NB4 (cell line): Measurements from ENCODE around the gene ACER2.

ENCODE experiments used
- DNase-seq: peaks from one replicate; pipeline ENCODE4 v3.0.0; 2010; ENCODE audit warnings: low read depth
- H3K4me3 ChIP-seq: one replicate; pipeline ENCODE4 v1.5.1; 2011; ENCODE audit warnings: mild to moderate bottlenecking, low read depth, low read length, moderate library complexity
- CTCF ChIP-seq: IDR thresholded peaks from one replicate; pipeline ENCODE4 v1.5.1; 2012; ENCODE audit warnings: low read depth, low read length
- MAX ChIP-seq: IDR thresholded peaks from 2 replicates; pipeline ENCODE4 v1.6.1; 2011; ENCODE audit warnings: low read depth, low read length
- MYC ChIP-seq: IDR thresholded peaks from 2 replicates; pipeline ENCODE4 v1.6.1; 2011; ENCODE audit warnings: low read depth, low read length
- POLR2A ChIP-seq: IDR thresholded peaks from 2 replicates; pipeline ENCODE4 v1.6.1; 2011; ENCODE audit warnings: mild to moderate bottlenecking; ENCODE audit not compliant: insufficient read length; ENCODE audit errors: extremely low read depth

ACER2 gene

GRCh38 chr9:19481121-19481870 lies 72.5 kb downstream of the ACER2 start:
- no peak for DNase-seq
- H3K4me3 ChIP-seq, result no peak overlapping the region
- TF ChIP-seq MYC, result no peak
- no peak for TF ChIP-seq CTCF
- no peak for TF ChIP-seq MAX
- no peak for TF ChIP-seq POLR2A

GRCh38 chr9:19481971-19482404 lies 73.2 kb downstream of the ACER2 start:
- TF ChIP-seq MAX, result no peak
- H3K4me3 ChIP-seq, result no peak overlapping the region
- DNase-seq, result no peak

- no peak overlapping the region for H3K4me3 ChIP-seq
- TF ChIP-seq CTCF (no peak), MAX (no peak), POLR2A (no peak), MYC (no peak)
- DNase-seq, result no peak
Measured at GRCh38 chr9:19484699-19485098, 75.9 kb downstream of the ACER2 start.

- no peak overlapping the region for H3K4me3 ChIP-seq
- no peak for TF ChIP-seq MYC
- no peak for TF ChIP-seq MAX
- TF ChIP-seq POLR2A, result no peak
- no peak for TF ChIP-seq CTCF
- DNase-seq, result no peak
Measured at GRCh38 chr9:19485193-19485592, 76.4 kb downstream of the ACER2 start.

- no peak for DNase-seq
- TF ChIP-seq MAX (no peak), POLR2A (no peak), MYC (no peak), CTCF (no peak)
- H3K4me3 ChIP-seq, result no peak overlapping the region
Measured at GRCh38 chr9:19486803-19487202, 78.0 kb downstream of the ACER2 start.

- TF ChIP-seq CTCF, result no peak
- TF ChIP-seq POLR2A, result no peak
- TF ChIP-seq MAX, result no peak
- TF ChIP-seq MYC, result no peak
- no peak for DNase-seq
- no peak overlapping the region for H3K4me3 ChIP-seq
Measured at GRCh38 chr9:19488721-19489120, 79.9 kb downstream of the ACER2 start.
